ENCODE results near the gene NME1. TPM values are rescaled to one million over a fixed set of nuclear protein-coding genes. Genes with fewer than 3 reads are reported as not detected.
"Not testable (repeated sequence)": the region's sequence is repeated elsewhere in the genome, so short reads cannot be mapped to it uniquely, and the experiment has no call there.

NME1 gene
- total RNA-seq, 1 donor = 105 TPM

DNA sequence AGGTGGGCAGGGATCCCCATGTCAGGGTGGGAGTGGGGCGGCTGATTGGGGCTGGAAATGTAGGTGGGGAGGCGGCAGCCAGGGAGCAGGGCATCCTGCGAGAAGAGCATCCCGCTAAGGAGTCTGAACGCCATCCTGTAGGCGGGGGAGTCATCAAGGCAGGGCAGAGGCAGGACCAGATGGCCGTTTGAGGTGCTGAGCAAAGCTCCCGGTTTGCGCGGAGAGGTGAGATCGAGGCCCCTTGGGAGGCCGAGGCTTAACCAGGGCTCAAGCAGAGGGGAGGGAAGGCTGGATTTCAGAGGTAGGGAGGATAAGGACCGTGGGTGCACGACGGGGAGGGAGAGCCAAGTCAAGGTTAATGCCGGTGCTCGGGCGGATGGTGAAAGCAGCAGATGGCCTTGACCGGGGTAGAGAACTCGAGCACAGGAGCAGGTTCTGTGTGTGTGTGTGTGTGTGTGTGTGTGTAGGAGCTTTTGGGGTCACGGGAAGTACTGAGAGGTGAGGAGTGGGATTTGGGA, 12.4 kb downstream of the NME1 start:
- no peak for TF ChIP-seq CTCF (IDR thresholded peaks at IDR 0.05; ENCODE audit: insufficient read depth, low read depth, low read length)
- no peak for DNase-seq (ENCODE audit: low read depth)

GRCh38 chr17:51166198-51166986, 13.0 kb downstream of the NME1 start, which contains the start of gene NME2:
Gene NME2 (plus strand): TSS chr17:51166411. CDS start chr17:51166831, 420 bp downstream.
- H3K4me3 ChIP-seq (ENCODE audit: low read depth, low read length) = peak within 1 kb of the TSS; percentile 87
- peak; percentile 87 for DNase-seq (ENCODE audit: low read depth)
- no peak for TF ChIP-seq CTCF (IDR thresholded peaks at IDR 0.05; ENCODE audit: insufficient read depth, low read depth, low read length)

More for the DNA sequence above, 12.4 kb downstream of the NME1 start:
- H3K4me3 ChIP-seq (ENCODE audit: low read depth, low read length) = peak overlapping the region; percentile 87

GRCh38 chr17:51166987-51167931, 13.9 kb downstream of the NME1 start:
- H3K4me3 ChIP-seq (ENCODE audit: low read depth, low read length) = peak overlapping the region; percentile 87
- TF ChIP-seq CTCF (IDR thresholded peaks at IDR 0.05; ENCODE audit: insufficient read depth, low read depth, low read length) = peak; percentile 80
- peak; percentile 48 for DNase-seq (ENCODE audit: low read depth)

- no peak for DNase-seq (ENCODE audit: low read depth)
- H3K4me3 ChIP-seq (ENCODE audit: low read depth, low read length) = no peak overlapping the region
- no peak for TF ChIP-seq CTCF (IDR thresholded peaks at IDR 0.05; ENCODE audit: insufficient read depth, low read depth, low read length)
Measured at GRCh38 chr17:51169340-51169739, 16.0 kb downstream of the NME1 start.

DNA sequence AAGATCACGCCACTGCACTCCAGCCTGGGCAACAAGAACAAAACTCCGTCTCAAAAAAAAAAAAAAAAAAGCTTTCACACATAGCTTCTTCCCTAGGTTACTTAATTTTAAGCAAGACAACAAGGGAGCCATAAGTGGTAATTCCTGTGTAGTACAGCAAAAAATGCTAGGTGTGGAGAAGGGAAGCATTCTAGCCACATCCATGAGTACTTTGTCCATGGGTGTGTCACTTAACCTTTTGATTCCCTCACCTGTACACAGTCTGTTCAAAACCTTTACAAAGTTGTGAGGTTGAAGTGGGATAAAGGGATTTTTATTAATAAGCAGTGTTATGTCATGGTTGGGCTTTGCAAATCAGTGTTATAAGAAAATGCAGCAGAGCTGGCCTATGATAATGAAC, 17.4 kb downstream of the NME1 start:
- no peak for TF ChIP-seq CTCF (IDR thresholded peaks at IDR 0.05; ENCODE audit: insufficient read depth, low read depth, low read length)
- no peak for DNase-seq (ENCODE audit: low read depth)
- H3K4me3 ChIP-seq (ENCODE audit: low read depth, low read length) = no peak overlapping the region

DNA sequence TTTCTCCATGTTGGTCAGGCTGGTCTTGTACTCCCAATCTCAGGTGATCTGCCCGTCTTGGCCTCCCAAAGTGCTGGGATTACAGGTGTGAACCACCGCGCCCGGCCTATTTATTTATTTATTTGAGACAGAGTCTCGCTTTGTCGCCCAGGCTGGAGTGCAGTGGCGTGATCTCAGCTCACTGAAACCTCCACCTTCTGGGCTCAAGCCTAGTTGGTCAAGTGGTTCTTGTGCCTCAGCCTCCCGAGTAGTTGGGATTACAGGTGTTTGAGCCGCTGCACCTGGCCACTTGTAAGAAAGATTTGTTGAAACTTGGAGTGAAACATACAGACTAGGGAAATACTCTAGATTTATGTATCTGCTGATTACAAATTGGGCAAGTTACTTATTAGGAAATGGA, 18.7 kb downstream of the NME1 start:
- H3K4me3 ChIP-seq (ENCODE audit: low read depth, low read length); DNase-seq (ENCODE audit: low read depth): not testable (repeated sequence)

GRCh38 chr17:51180486-51180885, 27.1 kb downstream of the NME1 start:
- DNase-seq (ENCODE audit: low read depth) = no peak
- no peak for TF ChIP-seq CTCF (IDR thresholded peaks at IDR 0.05; ENCODE audit: insufficient read depth, low read depth, low read length)
- H3K4me3 ChIP-seq (ENCODE audit: low read depth, low read length) = no peak overlapping the region
